Loucy (cell line): ENCODE data around the gene TLR1.

Experiments
- H2AFZ ChIP-seq: fragments of 200-600 bp; sonication (generic); 2 replicates; pipeline ENCODE4 v1.6.0; 2016; ENCODE audit warnings: antibody characterized with exemption, mild to moderate bottlenecking, low read length, moderate library complexity
- H3F3A ChIP-seq: fragments of 200-600 bp; 2 replicates; pipeline ENCODE4 v1.6.0; 2016; ENCODE audit warnings: antibody characterized with exemption, low read depth, mild to moderate bottlenecking
- H3K27me3 ChIP-seq: fragments of 200-600 bp; sonication (generic); 2 replicates; pipeline ENCODE4 v1.6.1; 2014; ENCODE audit warnings: low read length, mild to moderate bottlenecking; ENCODE audit not compliant: insufficient read depth, poor library complexity, severe bottlenecking
- H3K36me3 ChIP-seq: fragments of 200-600 bp; sonication (generic); 2 replicates; pipeline ENCODE4 v1.6.1; 2016; ENCODE audit warnings: low read length; ENCODE audit not compliant: insufficient read depth
- H3K4me1 ChIP-seq: fragments of 200-600 bp; sonication (generic); 2 replicates; pipeline ENCODE4 v1.5.1; 2014; ENCODE audit warnings: low read length, mild to moderate bottlenecking; ENCODE audit not compliant: insufficient read depth, poor library complexity, severe bottlenecking
- H3K4me2 ChIP-seq: fragments of 200-600 bp; sonication (generic); 2 replicates; pipeline ENCODE4 v1.6.0; 2014; ENCODE audit warnings: antibody characterized with exemption, low read length, low read depth, mild to moderate bottlenecking; ENCODE audit not compliant: poor library complexity, severe bottlenecking
- H3K4me3 ChIP-seq: fragments of 200-600 bp; sonication (generic); 2 replicates; pipeline ENCODE4 v1.5.1; 2014; ENCODE audit warnings: low read length, mild to moderate bottlenecking, mixed read lengths; ENCODE audit not compliant: poor library complexity, severe bottlenecking
- H3K79me2 ChIP-seq: fragments of 200-600 bp; sonication (generic); 2 replicates; pipeline ENCODE4 v1.6.1; 2014; ENCODE audit warnings: low read length; ENCODE audit not compliant: insufficient read depth
- H3K9ac ChIP-seq: fragments of 200-600 bp; sonication (generic); 2 replicates; pipeline ENCODE4 v1.6.0; 2014; ENCODE audit warnings: mild to moderate bottlenecking, low read depth, low read length, moderate library complexity; ENCODE audit not compliant: poor library complexity, severe bottlenecking
- H3K9me2 ChIP-seq: fragments of 200-600 bp; sonication (generic); replicated peaks from 2 replicates; pipeline ENCODE4 v1.6.1; 2016; ENCODE audit warnings: low read depth, low read length, mixed read lengths
- H3K9me3 ChIP-seq: fragments of 200-600 bp; sonication (generic); 2 replicates; pipeline ENCODE4 v1.6.1; 2014; ENCODE audit warnings: mild to moderate bottlenecking, antibody characterized with exemption, low read length, low read depth; ENCODE audit not compliant: insufficient read depth
- H4K20me1 ChIP-seq: fragments of 200-600 bp; sonication (generic); 2 replicates; pipeline ENCODE4 v1.6.0; 2014; ENCODE audit warnings: antibody characterized with exemption, low read length, mild to moderate bottlenecking; ENCODE audit not compliant: insufficient read depth, poor library complexity, severe bottlenecking
- CTCF ChIP-seq: fragments of 200-600 bp; sonication (generic); conservative IDR thresholded peaks from 2 replicates; pipeline ENCODE4 v1.5.1; 2014; ENCODE audit warnings: mild to moderate bottlenecking, antibody characterized with exemption, low read length
- EZH2phosphoT487 ChIP-seq: fragments of 200-600 bp; IDR thresholded peaks from 2 replicates; pipeline ENCODE4 v1.6.1; 2018; ENCODE audit warnings: antibody characterized with exemption, mild to moderate bottlenecking, moderate library complexity, borderline replicate concordance

TLR1 gene

GRCh38 chr4:38821739-38822138 lies 17.1 kb upstream of the TLR1 start:
- Histone ChIP-seq H3K27me3 (peaks cover 6% of the 10 kb centered on the region), H4K20me1 (no peaks in the 10 kb centered on the region), H3K4me2 (no peak overlapping the region), H3K9ac (no peak overlapping the region), H3K4me1 (no peaks in the 10 kb centered on the region), H3K4me3 (no peak overlapping the region), H3F3A (no peaks in the 10 kb centered on the region), H3K9me3 (no peaks in the 10 kb centered on the region), H2AFZ (no peak overlapping the region), H3K36me3 (no peaks in the 10 kb centered on the region), H3K79me2 (no peaks in the 10 kb centered on the region), H3K9me2 (no peaks in the 10 kb centered on the region)
- no peak for TF ChIP-seq EZH2phosphoT487
- no peak for TF ChIP-seq CTCF

GRCh38 chr4:38820329-38821061 lies 15.9 kb upstream of the TLR1 start:
- H3K4me1 ChIP-seq, result no peaks in the 10 kb centered on the region

GRCh38 chr4:38819569-38819968 lies 15.0 kb upstream of the TLR1 start:
- no peak overlapping the region for H3K4me2 ChIP-seq
- TF ChIP-seq CTCF, result no peak
- no peak for TF ChIP-seq EZH2phosphoT487
- no peaks in the 10 kb centered on the region for H3K4me1 ChIP-seq

More at GRCh38 chr4:38820329-38821061, 15.9 kb upstream of the TLR1 start:
- Histone ChIP-seq H3K36me3 (no peaks in the 10 kb centered on the region), H3K79me2 (no peaks in the 10 kb centered on the region), H3K9me2 (no peaks in the 10 kb centered on the region), H3K27me3 (no peaks in the 10 kb centered on the region), H3K9ac (no peak overlapping the region), H3F3A (no peaks in the 10 kb centered on the region), H3K9me3 (no peaks in the 10 kb centered on the region), H4K20me1 (no peaks in the 10 kb centered on the region), H3K4me2 (no peak overlapping the region), H3K4me3 (no peak overlapping the region), H2AFZ (no peak overlapping the region)
- TF ChIP-seq EZH2phosphoT487 (no peak), CTCF (no peak)

More at GRCh38 chr4:38819569-38819968, 15.0 kb upstream of the TLR1 start:
- Histone ChIP-seq H3K9me3 (no peaks in the 10 kb centered on the region), H3K36me3 (no peaks in the 10 kb centered on the region), H3K27me3 (no peaks in the 10 kb centered on the region), H3F3A (no peaks in the 10 kb centered on the region), H3K9ac (no peak overlapping the region), H3K9me2 (no peaks in the 10 kb centered on the region), H4K20me1 (no peaks in the 10 kb centered on the region), H3K79me2 (no peaks in the 10 kb centered on the region), H2AFZ (no peak overlapping the region), H3K4me3 (no peak overlapping the region)
